NCI-H1105 (cell line): ENCODE data around the gene DIAPH2.

Experiments
- DNase-seq: peaks from one replicate; lab custom pipeline; 2025; lab: John Stamatoyannopoulos, UW

The DIAPH2 gene

DNA sequence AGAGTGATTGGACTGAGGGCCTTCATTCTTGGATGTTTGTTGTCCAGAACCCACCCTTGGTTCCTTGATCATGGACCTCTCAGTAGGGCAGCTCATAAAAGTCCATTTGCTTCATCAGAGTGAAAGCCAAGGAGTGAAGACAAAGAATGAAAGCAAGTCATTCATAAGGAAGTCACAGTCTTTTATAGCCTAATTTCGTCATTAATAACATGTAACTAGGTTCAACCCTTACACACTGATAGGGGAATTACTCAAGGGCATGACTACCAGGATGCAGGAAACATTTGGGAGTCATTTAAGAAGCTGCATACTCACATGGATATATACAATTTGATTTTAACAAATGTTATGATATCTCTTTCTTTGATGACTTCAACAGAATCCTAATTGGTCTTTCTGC, 294.3 kb downstream of the DIAPH2 start:
- no peak for DNase-seq

DNA sequence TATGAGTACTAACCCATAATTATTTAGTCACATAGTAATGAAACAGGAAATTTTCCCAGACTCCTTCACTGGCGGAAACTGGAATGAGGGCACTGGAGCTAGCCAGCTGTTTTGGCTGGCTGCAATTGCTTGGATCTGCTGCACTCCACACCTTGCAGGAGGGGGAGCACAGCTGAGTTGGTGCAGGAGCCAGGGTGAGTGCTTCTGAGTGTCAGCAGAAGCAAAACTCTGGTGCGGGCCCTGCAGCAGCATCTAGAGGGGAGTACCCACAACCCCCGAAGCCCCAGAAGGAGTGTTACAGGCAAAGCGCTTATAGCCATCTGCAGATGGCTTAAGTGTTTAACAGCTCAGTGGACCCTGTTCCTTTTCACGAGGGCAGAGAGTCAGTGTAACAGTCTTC, 295.1 kb downstream of the DIAPH2 start:
- DNase-seq, result no peak

DNA sequence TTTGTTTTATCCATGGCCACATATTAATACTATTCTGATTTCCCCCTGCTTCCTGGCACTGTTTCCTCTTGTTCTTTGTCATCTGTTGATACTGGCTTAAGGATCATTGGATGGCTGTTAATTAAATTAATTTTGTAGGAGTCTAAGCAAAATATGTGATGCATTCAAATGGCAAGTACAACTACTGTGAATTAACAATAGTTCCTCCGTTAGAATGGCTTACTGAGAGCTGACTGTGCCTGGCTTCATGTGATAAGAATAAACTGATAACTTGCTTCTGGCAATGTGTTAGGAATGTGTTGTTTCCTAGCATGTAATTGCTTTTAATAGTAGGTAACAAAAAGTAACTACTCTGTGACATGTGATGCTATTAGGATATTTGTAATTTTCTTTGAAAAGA, 297.5 kb downstream of the DIAPH2 start:
- DNase-seq, result no peak

DNA sequence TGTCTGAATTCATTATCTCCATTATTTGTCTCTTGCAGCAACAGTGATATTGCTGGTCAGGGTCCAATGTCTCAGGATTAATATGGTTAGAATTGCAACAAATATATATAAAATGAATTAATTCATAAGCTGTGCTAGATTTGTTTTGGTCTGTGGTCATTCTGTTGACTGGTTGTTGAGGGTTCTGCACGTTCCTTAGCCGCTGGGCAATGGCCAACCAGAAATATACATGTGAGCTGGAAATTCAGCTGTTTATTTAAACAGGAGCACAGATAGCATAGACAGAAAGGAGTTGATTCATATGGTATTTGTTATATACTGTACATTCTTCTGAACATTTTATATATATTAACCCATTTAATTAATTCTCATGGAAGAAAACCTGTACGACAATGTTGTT, 299.9 kb downstream of the DIAPH2 start:
- no peak for DNase-seq

DNA sequence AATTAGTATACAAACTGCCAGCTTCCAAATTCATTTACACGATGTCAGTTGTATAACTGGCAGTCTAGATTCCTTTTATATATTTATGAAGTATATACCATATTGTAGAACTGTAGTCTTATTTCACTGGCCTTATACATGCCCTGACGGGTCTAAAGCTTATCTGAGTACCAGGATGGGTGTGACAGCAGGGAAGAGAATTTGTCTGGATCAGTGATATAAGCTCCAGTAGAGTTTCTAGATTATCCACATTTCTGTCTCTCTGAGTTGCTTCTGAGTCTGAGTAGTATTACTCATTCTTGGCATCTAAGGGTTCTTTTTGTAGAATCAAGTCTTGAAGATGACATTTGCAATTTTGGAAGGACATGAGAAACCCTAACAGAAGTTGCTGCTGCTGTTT, 300.4 kb downstream of the DIAPH2 start:
- DNase-seq, result no peak

- DNase-seq, result no peak
These were observed 302.6 kb downstream of the DIAPH2 start for GRCh38 chrX:96987228-96987627.

DNA sequence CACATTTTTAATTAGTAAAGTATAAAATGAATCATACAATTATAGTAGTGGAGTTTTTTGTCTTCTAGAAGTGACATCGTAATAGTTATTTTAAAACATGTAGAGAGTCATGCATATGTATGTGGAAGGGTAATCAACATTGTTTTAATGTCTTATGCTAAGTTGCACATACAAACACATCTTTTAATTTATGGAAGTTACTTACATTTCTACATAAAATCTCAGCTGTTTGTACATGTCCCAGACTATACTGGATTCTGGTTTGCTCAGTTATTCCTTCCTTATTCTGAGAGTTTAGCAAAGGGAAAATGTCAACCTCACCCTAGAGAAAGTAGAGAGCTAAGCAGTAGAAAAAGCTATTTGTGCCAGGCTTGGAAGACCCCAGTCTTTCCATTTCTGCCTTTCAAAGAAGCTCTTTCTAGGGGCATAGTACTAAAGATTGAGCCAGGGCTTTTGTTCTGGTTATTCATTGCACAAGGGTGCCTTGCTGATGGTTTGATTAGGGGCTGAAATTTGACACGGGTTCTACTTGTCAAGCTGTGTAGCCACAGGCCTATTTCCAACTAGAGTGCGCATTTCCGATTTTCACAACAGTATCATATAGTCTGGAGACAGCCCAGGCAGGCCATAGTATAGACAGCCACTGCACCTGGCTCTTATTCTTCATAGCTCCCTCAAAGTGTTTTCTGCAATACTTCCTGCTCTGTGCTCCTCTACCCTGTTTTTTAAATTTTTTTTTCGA, 305.4 kb downstream of the DIAPH2 start:
- no peak for DNase-seq

GRCh38 chrX:96994093-96994492, 309.5 kb downstream of the DIAPH2 start:
- no peak for DNase-seq

GRCh38 chrX:96997196-96997595, 312.6 kb downstream of the DIAPH2 start:
- DNase-seq, result no peak

DNA sequence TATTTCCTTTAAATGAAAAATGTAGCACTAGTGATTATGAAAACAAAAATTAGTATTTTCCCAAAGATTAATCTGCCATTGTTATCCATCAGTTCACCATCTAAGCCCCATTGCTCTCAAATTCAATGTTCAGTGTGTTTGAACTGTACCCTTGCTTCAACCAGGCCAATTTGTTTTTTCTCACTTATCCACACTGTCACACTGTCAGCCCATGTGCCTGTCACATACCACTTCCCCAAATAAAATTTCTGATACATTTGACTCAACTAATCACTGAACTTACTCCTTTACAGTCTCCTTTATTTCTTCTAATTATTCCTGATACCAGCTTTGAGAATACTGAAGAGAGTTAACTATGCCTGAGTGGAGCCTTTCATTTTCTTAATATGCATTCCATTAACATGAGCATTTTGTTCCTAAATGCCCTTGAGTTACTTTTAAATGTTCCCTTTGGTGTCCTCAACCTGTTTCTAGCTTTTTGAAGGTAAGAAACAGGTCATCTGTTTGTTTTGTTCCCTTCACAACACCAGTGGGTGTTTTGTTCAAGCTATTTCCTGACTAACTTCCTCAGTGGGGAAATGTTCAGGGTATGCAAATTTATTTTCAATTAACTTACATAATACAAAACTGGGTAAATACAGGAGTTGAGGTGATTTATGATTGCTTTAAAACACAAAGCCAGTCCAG, 316.2 kb downstream of the DIAPH2 start:
- DNase-seq, result no peak

DNA sequence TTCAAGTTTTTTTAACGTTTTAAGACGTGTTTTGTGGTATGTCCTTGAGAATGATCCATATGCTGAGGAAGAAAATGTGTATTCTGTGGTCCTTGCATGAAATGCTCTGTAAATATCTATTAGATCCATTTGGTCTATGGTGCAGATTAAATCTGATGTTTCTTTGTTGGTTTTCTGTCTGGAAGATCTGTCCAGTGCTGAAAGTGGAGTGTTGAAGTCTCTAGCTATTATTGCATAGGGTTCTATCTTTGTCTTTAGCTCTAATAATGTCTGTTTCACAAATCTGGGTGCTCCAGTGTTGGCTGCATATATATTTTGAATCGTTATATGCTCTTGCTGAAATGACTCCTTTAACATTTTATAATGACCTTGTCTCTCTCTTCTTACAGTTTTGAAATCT, 321.5 kb downstream of the DIAPH2 start:
- DNase-seq, result no peak

DNA sequence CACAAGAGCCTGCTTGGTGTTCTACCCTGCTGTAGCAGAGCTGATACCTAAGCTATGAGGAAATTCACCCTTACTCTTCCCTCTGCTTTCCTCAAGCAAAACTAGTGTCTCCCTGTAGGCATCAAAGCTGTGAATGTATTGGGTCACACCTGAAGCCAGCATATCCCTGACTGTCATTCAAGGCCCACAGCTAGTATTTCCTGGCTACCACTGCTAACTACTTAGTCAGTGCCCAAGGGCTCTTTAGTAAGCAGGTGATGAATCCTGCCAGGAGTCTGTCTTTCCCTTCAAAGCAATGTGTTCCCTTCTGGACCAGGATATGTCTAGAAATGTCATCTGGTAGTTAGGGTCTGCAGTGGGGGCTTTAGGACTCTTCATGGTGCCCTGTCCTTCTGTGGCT, 324.7 kb downstream of the DIAPH2 start:
- DNase-seq, result no peak

DNA sequence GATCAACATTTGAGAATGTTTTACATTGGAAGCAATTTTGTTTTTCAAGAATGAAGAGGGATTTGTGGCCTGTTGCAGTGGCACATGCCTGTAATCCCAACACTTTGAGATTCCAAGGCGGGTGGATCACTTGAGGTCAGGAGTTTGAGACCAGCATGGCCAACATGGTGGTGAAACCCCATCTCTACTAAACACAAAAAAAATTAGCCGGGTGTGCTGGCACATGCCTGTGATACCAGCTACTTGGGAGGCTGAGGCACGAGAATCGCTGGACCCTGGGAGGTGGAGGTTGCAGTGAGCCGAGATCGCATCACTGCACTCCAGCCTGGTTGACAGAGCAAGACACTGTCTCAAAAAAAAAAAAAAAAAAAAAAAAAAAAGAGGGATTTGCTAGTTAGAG, 326.9 kb downstream of the DIAPH2 start:
- no peak for DNase-seq

DNA sequence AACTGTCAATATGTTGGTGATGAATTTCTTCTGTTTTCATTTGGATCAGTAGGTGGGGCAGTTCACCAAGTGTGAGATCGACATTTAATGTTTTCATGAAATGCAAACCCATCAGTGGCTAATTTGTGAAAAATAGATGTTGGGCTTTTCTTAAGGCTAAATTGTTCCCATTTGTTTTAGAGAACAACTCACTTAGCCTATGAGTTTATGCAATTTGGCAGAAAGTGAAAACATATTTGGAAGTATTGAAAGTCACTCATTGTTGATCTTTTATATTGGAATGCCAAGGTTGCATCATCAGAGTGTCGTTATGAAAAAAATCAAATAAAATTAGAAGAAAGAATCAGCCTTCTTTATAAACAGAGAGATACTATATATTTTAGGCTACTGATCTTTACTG, 331.5 kb downstream of the DIAPH2 start:
- DNase-seq, result no peak

DNA sequence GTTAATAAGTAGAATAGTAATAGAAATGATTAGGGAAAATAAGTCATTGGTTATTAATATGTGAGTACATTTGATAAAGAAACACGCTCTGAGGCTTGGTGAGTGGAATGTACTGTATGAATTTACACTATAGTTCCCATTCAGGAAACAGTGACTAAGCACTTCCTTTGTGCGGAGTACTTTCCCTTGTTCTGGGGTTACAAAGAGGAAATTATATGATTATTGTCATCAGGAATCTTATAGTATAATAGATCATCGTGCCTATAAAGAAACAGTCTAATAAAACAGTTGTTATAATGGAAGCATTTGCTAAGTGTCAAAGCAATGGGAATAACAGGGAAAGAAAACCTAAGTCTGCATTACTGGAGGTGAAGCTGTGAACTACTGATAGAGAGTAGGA, 337.0 kb downstream of the DIAPH2 start:
- DNase-seq, result no peak

DNA sequence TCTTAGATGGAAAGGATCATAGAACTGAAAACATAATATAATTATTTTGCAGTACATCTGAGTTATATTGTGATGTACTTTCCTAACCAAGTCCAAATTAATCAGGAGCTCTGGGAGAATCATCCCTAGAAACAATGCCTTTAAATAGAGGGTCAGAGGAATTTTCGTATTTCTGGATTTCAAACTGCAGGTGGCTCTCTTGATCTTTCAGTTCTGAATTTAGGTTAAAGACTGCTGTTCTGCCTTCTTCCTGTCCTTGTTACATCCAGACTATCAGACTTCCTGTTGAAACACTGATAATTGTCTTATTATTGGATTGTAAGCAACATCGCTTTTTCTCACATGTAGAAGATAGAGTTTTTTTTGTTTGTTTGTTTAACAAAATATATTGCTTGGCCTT, 341.8 kb downstream of the DIAPH2 start:
- DNase-seq, result no peak

- DNase-seq, result peak; percentile 17
These were observed 342.8 kb downstream of the DIAPH2 start for GRCh38 chrX:97027384-97027922.

GRCh38 chrX:97030463-97030862, 345.8 kb downstream of the DIAPH2 start:
- DNase-seq, result no peak

- DNase-seq, result no peak
These were observed 346.3 kb downstream of the DIAPH2 start for GRCh38 chrX:97030947-97031346.

GRCh38 chrX:97039363-97040029, 354.9 kb downstream of the DIAPH2 start:
- peak; percentile 52 for DNase-seq

- DNase-seq, result no peak
These were observed 360.8 kb downstream of the DIAPH2 start for GRCh38 chrX:97045470-97045869.

DNA sequence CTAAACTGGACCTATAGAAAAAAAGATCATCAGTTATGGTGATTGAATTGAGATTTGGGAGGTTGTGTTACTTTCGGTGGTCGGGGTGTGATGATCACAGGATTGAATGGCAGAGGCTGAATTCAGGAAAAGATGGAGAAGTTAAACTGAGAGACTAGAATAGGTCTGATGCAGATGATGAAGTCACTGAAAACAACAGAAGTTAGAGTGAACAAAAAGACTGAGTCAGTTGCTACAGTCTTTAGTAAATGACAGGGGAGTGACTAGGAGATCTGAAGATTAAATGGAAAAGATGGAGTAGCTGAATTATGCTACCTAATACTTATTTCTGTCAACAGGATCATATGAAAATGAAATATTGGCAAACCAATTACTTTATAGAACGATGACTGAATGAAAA, 362.2 kb downstream of the DIAPH2 start:
- DNase-seq, result no peak

- no peak for DNase-seq
These were observed 365.8 kb downstream of the DIAPH2 start for GRCh38 chrX:97050392-97050791.
